ENCODE measurements around the gene MND1. TPM values are rescaled to one million over a fixed set of nuclear protein-coding genes. Genes with fewer than 3 reads are reported as not detected.

The MND1 gene
- total RNA-seq, result 9.6 TPM
- 0.95 TPM for polyA plus RNA-seq

GRCh38 chr4:153344131-153345011, at the start of gene MND1:
Gene MND1 (plus strand): TSS chr4:153344688. CDS start chr4:153344738, 50 bp downstream.
- H3K4me3 ChIP-seq (ENCODE audit: low read depth, low read length), result peak within 1 kb of the TSS; percentile 66
- H3K27ac ChIP-seq (ENCODE audit: low read depth), result no peak within 1 kb of the TSS
- H3K4me1 ChIP-seq (ENCODE audit: insufficient read depth), result no peaks in the 10 kb centered on the region
- under 1% methylated on average over 86 of the region's 86 CpGs for WGBS
- H3K36me3 ChIP-seq (ENCODE audit: insufficient read depth), result no peaks in the 10 kb centered on the region
- peak; percentile 77 for DNase-seq (ENCODE audit: extremely low spot score)

GRCh38 chr4:153295131-153295755, 49.2 kb upstream of the MND1 start:
- Histone ChIP-seq H3K27ac (ENCODE audit: low read depth) (no peak overlapping the region), H3K36me3 (ENCODE audit: insufficient read depth) (peaks cover 2% of the 10 kb centered on the region), H3K4me3 (ENCODE audit: low read depth, low read length) (no peak overlapping the region), H3K4me1 (ENCODE audit: insufficient read depth) (no peaks in the 10 kb centered on the region)
- 94% methylated on average over 40 of the region's 40 CpGs for WGBS
- no peak for DNase-seq (ENCODE audit: extremely low spot score)

- WGBS, result 33% methylated on average over 11 of the region's 11 CpGs
- peak; percentile 77 for DNase-seq (ENCODE audit: extremely low spot score)
- H3K36me3 ChIP-seq (ENCODE audit: insufficient read depth), result peaks cover 3% of the 10 kb centered on the region
- H3K27ac ChIP-seq (ENCODE audit: low read depth), result no peak overlapping the region
- no peaks in the 10 kb centered on the region for H3K4me1 ChIP-seq (ENCODE audit: insufficient read depth)
- no peak overlapping the region for H3K4me3 ChIP-seq (ENCODE audit: low read depth, low read length)
These were observed 48.3 kb upstream of the MND1 start for GRCh38 chr4:153296040-153296823.

GRCh38 chr4:153297116-153297515, 47.4 kb upstream of the MND1 start:
- H3K4me3 ChIP-seq (ENCODE audit: low read depth, low read length), result no peak overlapping the region
- no peaks in the 10 kb centered on the region for H3K4me1 ChIP-seq (ENCODE audit: insufficient read depth)
- 49% methylated on average over 8 of the region's 8 CpGs for WGBS
- H3K27ac ChIP-seq (ENCODE audit: low read depth), result no peak overlapping the region
- no peak for DNase-seq (ENCODE audit: extremely low spot score)
- peaks cover 3% of the 10 kb centered on the region for H3K36me3 ChIP-seq (ENCODE audit: insufficient read depth)

GRCh38 chr4:153310793-153311192, 33.7 kb upstream of the MND1 start:
- Histone ChIP-seq H3K4me1 (ENCODE audit: insufficient read depth) (no peaks in the 10 kb centered on the region), H3K4me3 (ENCODE audit: low read depth, low read length) (no peak overlapping the region), H3K27ac (ENCODE audit: low read depth) (no peak overlapping the region), H3K36me3 (ENCODE audit: insufficient read depth) (no peaks in the 10 kb centered on the region)
- no peak for DNase-seq (ENCODE audit: extremely low spot score)
- 86% methylated on average over 1 of the region's 1 CpG for WGBS

GRCh38 chr4:153314915-153315314, 29.6 kb upstream of the MND1 start:
- Histone ChIP-seq H3K4me1 (ENCODE audit: insufficient read depth) (no peaks in the 10 kb centered on the region), H3K4me3 (ENCODE audit: low read depth, low read length) (no peak overlapping the region), H3K36me3 (ENCODE audit: insufficient read depth) (no peaks in the 10 kb centered on the region), H3K27ac (ENCODE audit: low read depth) (no peak overlapping the region)
- no peak for DNase-seq (ENCODE audit: extremely low spot score)
- WGBS, result 92% methylated on average over 1 of the region's 1 CpG

GRCh38 chr4:153318696-153319320, 25.7 kb upstream of the MND1 start:
- Histone ChIP-seq H3K36me3 (ENCODE audit: insufficient read depth) (no peaks in the 10 kb centered on the region), H3K4me3 (ENCODE audit: low read depth, low read length) (no peak overlapping the region), H3K4me1 (ENCODE audit: insufficient read depth) (no peaks in the 10 kb centered on the region), H3K27ac (ENCODE audit: low read depth) (no peak overlapping the region)
- no peak for DNase-seq (ENCODE audit: extremely low spot score)
- 58% methylated on average over 2 of the region's 2 CpGs for WGBS

GRCh38 chr4:153322791-153323190, 21.7 kb upstream of the MND1 start:
- WGBS, result 81% methylated on average over 6 of the region's 6 CpGs
- H3K36me3 ChIP-seq (ENCODE audit: insufficient read depth), result no peaks in the 10 kb centered on the region

GRCh38 chr4:153324046-153324445, 20.4 kb upstream of the MND1 start:
- DNase-seq (ENCODE audit: extremely low spot score), result no peak
- Histone ChIP-seq H3K27ac (ENCODE audit: low read depth) (no peak overlapping the region), H3K4me1 (ENCODE audit: insufficient read depth) (no peaks in the 10 kb centered on the region), H3K4me3 (ENCODE audit: low read depth, low read length) (no peak overlapping the region), H3K36me3 (ENCODE audit: insufficient read depth) (no peaks in the 10 kb centered on the region)
- WGBS, result 92% methylated on average over 3 of the region's 3 CpGs

More at GRCh38 chr4:153322791-153323190, 21.7 kb upstream of the MND1 start:
- H3K4me3 ChIP-seq (ENCODE audit: low read depth, low read length), result no peak overlapping the region
- H3K27ac ChIP-seq (ENCODE audit: low read depth), result no peak overlapping the region
- no peaks in the 10 kb centered on the region for H3K4me1 ChIP-seq (ENCODE audit: insufficient read depth)
- no peak for DNase-seq (ENCODE audit: extremely low spot score)

- no peak overlapping the region for H3K27ac ChIP-seq (ENCODE audit: low read depth)
- 99% methylated on average over 2 of the region's 2 CpGs for WGBS
- H3K4me3 ChIP-seq (ENCODE audit: low read depth, low read length), result no peak overlapping the region
- no peak for DNase-seq (ENCODE audit: extremely low spot score)
- H3K4me1 ChIP-seq (ENCODE audit: insufficient read depth), result no peaks in the 10 kb centered on the region
- H3K36me3 ChIP-seq (ENCODE audit: insufficient read depth), result no peaks in the 10 kb centered on the region
These were observed 18.9 kb upstream of the MND1 start for GRCh38 chr4:153325558-153325957.

GRCh38 chr4:153326513-153326912, 18.0 kb upstream of the MND1 start:
- H3K36me3 ChIP-seq (ENCODE audit: insufficient read depth), result no peaks in the 10 kb centered on the region
- H3K4me3 ChIP-seq (ENCODE audit: low read depth, low read length), result no peak overlapping the region
- no peak for DNase-seq (ENCODE audit: extremely low spot score)
- H3K4me1 ChIP-seq (ENCODE audit: insufficient read depth), result no peaks in the 10 kb centered on the region
- H3K27ac ChIP-seq (ENCODE audit: low read depth), result no peak overlapping the region
- WGBS, result 91% methylated on average over 11 of the region's 11 CpGs

GRCh38 chr4:153327247-153327646, 17.2 kb upstream of the MND1 start:
- Histone ChIP-seq H3K27ac (ENCODE audit: low read depth) (no peak overlapping the region), H3K4me3 (ENCODE audit: low read depth, low read length) (no peak overlapping the region), H3K4me1 (ENCODE audit: insufficient read depth) (no peaks in the 10 kb centered on the region), H3K36me3 (ENCODE audit: insufficient read depth) (no peaks in the 10 kb centered on the region)
- 90% methylated on average over 1 of the region's 1 CpG for WGBS
- DNase-seq (ENCODE audit: extremely low spot score), result no peak

GRCh38 chr4:153332936-153333335, 11.6 kb upstream of the MND1 start:
- H3K27ac ChIP-seq (ENCODE audit: low read depth), result no peak overlapping the region
- WGBS, result 90% methylated on average over 2 of the region's 2 CpGs
- no peak for DNase-seq (ENCODE audit: extremely low spot score)
- no peak overlapping the region for H3K4me3 ChIP-seq (ENCODE audit: low read depth, low read length)
- no peaks in the 10 kb centered on the region for H3K4me1 ChIP-seq (ENCODE audit: insufficient read depth)
- H3K36me3 ChIP-seq (ENCODE audit: insufficient read depth), result peaks cover 2% of the 10 kb centered on the region
